ENCODE results near the gene DISC1. TPM values are rescaled to one million over a fixed set of nuclear protein-coding genes. Genes with fewer than 3 reads are reported as not detected.

DISC1 gene
- total and polyA plus RNA-seq, 2 donors (not counting 3 experiments of a cell fraction or from before 2014, with no cell fraction given), result 3.3 to 14.7 TPM

GRCh38 chr1:231677442-231677841, 50.9 kb downstream of the DISC1 start:
- H4K20me1 ChIP-seq (replicated peaks; ENCODE audit: control insufficient read depth, extremely low read depth, insufficient read depth, low read length), result no peaks in the 10 kb centered on the region
- BruUV-seq (replicated peaks), result no TSS peak
- H3K4me2 ChIP-seq (ENCODE audit: insufficient read depth, low read length), result no peak overlapping the region
- no peaks in the 10 kb centered on the region for H3K36me3 ChIP-seq (ENCODE audit: control insufficient read depth in 2 of 2, extremely low read depth in 1 of 2, insufficient read depth in 2 of 2, low read length in 2 of 2)
- no peaks in the 10 kb centered on the region for H3K79me2 ChIP-seq (ENCODE audit: control insufficient read depth, insufficient read depth, low read length)
- ChIA-PET CTCF (interaction anchor here (0.7 kb wide), 1 partner anchor 52 kb away, joined by 3 read pairs; no protein-coding TSS in a partner anchor), POLR2A (no interaction called here)
- dilution Hi-C loops (cut with MboI; ENCODE audit: extremely low pct_ligation_motif_present, low sequenced_read_pairs) (no loop called here), intact Hi-C loops (cut with micrococcal nuclease) (no loop called here)
- TF ChIP-seq, protein P1, sequence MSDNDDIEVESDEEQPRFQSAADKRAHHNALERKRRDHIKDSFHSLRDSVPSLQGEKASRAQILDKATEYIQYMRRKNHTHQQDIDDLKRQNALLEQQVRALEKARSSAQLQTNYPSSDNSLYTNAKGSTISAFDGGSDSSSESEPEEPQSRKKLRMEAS (IDR thresholded peaks at IDR 0.05; ENCODE audit: insufficient read depth, insufficient read length), result no peak
- no peak for TF ChIP-seq FOS (IDR thresholded peaks at IDR 0.05; ENCODE audit: borderline replicate concordance, insufficient read depth, low read length)
- TF ChIP-seq, protein P2, sequence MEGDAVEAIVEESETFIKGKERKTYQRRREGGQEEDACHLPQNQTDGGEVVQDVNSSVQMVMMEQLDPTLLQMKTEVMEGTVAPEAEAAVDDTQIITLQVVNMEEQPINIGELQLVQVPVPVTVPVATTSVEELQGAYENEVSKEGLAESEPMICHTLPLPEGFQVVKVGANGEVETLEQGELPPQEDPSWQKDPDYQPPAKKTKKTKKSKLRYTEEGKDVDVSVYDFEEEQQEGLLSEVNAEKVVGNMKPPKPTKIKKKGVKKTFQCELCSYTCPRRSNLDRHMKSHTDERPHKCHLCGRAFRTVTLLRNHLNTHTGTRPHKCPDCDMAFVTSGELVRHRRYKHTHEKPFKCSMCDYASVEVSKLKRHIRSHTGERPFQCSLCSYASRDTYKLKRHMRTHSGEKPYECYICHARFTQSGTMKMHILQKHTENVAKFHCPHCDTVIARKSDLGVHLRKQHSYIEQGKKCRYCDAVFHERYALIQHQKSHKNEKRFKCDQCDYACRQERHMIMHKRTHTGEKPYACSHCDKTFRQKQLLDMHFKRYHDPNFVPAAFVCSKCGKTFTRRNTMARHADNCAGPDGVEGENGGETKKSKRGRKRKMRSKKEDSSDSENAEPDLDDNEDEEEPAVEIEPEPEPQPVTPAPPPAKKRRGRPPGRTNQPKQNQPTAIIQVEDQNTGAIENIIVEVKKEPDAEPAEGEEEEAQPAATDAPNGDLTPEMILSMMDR (IDR thresholded peaks at IDR 0.05; ENCODE audit: extremely low read depth in 1 of 2, insufficient read depth in 1 of 2, low read depth in 1 of 2, low read length in 2 of 2), result no peak
- no peak for TF ChIP-seq POLR2AphosphoS5 (IDR thresholded peaks at IDR 0.05; ENCODE audit: insufficient read depth, low read depth, low read length)
- TF ChIP-seq GATA2 (IDR thresholded peaks at IDR 0.05; ENCODE audit: insufficient read depth, insufficient read length, low read depth, low read length), result no peak
- no peak for TF ChIP-seq POLR2A (IDR thresholded peaks at IDR 0.05; ENCODE audit: low read depth, low read length)
- no peak for TF ChIP-seq MYC (IDR thresholded peaks at IDR 0.05; ENCODE audit: low read depth, low read length)
- no peak for TF ChIP-seq JUN (IDR thresholded peaks at IDR 0.05; ENCODE audit: borderline replicate concordance, insufficient read depth, insufficient read length, low read depth)
- no peak for TF ChIP-seq EZH2 (IDR thresholded peaks at IDR 0.05; ENCODE audit: borderline replicate concordance, low read depth, low read length, severe bottlenecking)
- FAIRE-seq (no peak), DNase-seq (ENCODE audit: low read depth, low spot score) (no peak)
- no peak overlapping the region for H3K27ac ChIP-seq (ENCODE audit: insufficient read depth, low read depth, low read length)
- no peaks in the 10 kb centered on the region for H3K4me1 ChIP-seq (ENCODE audit: control insufficient read depth, extremely low read depth, insufficient read depth, low read length)
- no peak overlapping the region for H2AFZ ChIP-seq (ENCODE audit: low read depth, low read length)
- H3K9ac ChIP-seq (replicated peaks; ENCODE audit: extremely low read depth, insufficient read depth, low read length), result no peak overlapping the region
- no peaks in the 10 kb centered on the region for H3K9me3 ChIP-seq (replicated peaks; ENCODE audit: control insufficient read depth, insufficient read depth, low read length)
- no peaks in the 10 kb centered on the region for H3K27me3 ChIP-seq (ENCODE audit: control insufficient read depth in 2 of 2, insufficient read depth in 2 of 2, low read length in 2 of 2)
- no peak overlapping the region for H3K4me3 ChIP-seq (replicated peaks in 1 of 3; ENCODE audit: insufficient read depth in 1 of 3, low read depth in 1 of 3, low read length in 3 of 3)
- H3K9me1 ChIP-seq (replicated peaks; ENCODE audit: control insufficient read depth, extremely low read depth, insufficient read depth, low read length), result no peaks in the 10 kb centered on the region
